Sigmoid colon (tissue), 7 donors: Measurements from ENCODE around the gene DSCAM. TPM values are rescaled to one million over a fixed set of nuclear protein-coding genes. Genes with fewer than 3 reads are reported as not detected.

ENCODE experiments used
- DNase-seq: peaks from one replicate; pipeline ENCODE4 v3.0.0-alpha.2; 2019
- H3K27ac ChIP-seq, 4 donors: fragments of 200-600 bp; sonication (generic); one replicate each; pipeline ENCODE4 v1.5.1; 2016 to 2019; ENCODE audit warnings: mild to moderate bottlenecking in 1 of 4
- H3K27me3 ChIP-seq, 3 donors: fragments of 200-600 bp; sonication (generic); one replicate each; pipeline ENCODE4 v1.5.1; 2019; ENCODE audit warnings: mild to moderate bottlenecking in 1 of 3
- H3K36me3 ChIP-seq, 4 donors: fragments of 200-600 bp; sonication (generic); one replicate each; pipeline ENCODE4 v1.5.1; 2016 to 2019
- H3K4me1 ChIP-seq, 4 donors: fragments of 200-600 bp; sonication (generic); one replicate each; pipeline ENCODE4 v1.5.1; 2017 to 2019
- H3K4me3 ChIP-seq, 4 donors: fragments of 200-600 bp; sonication (generic); one replicate each; pipeline ENCODE4 v1.5.1; 2017 to 2019; ENCODE audit warnings: mild to moderate bottlenecking in 2 of 4, moderate library complexity in 1 of 4
- H3K9me3 ChIP-seq, 4 donors: fragments of 200-600 bp in 3 of 4; sonication (generic) in 3 of 4; one replicate each; pipeline versions ENCODE4 v1.5.1 to v1.6.1; 2013 to 2019
- CTCF ChIP-seq, 4 experiments: fragments of 450-650 bp in 3 of 4; fragments of 200-600 bp in 1 of 4; IDR thresholded peaks; one replicate each; pipeline ENCODE4 v1.5.1; 2016 to 2019; ENCODE audit warnings: antibody characterized with exemption in 4 of 4, mild to moderate bottlenecking in 3 of 4, moderate library complexity in 2 of 4
- EP300 ChIP-seq, 4 donors: sonication (generic); formaldehyde crosslinking; IDR thresholded peaks; one replicate each; pipeline ENCODE4 v1.6.1; 2017; ENCODE audit warnings: antibody characterized with exemption in 4 of 4
- POLR2A ChIP-seq, 2 donors: fragments of 450-650 bp; IDR thresholded peaks; one replicate each; pipeline ENCODE4 v1.6.1; 2016; ENCODE audit warnings: antibody characterized with exemption in 2 of 2, mild to moderate bottlenecking in 2 of 2, moderate library complexity in 2 of 2
- POLR2AphosphoS5 ChIP-seq, 4 donors: sonication (generic); formaldehyde crosslinking; IDR thresholded peaks; one replicate each; pipeline ENCODE4 v1.6.1; 2017; ENCODE audit warnings: antibody characterized with exemption in 4 of 4
- WGBS, 2 donors: extraction: QIAGEN DNeasy Blood & Tissue Kit; methylation state at CpG; one replicate each; pipeline ENCODE4 v1.1.7; 2013; 5-methylcytosine and 5-hydroxymethylcytosine counted together
- intact Hi-C: fragments of 100-400 bp; cut with DNase I; formaldehyde crosslinking; loops from one replicate; pipeline ENCODE4 v1.15.1; 2023
- polyA plus RNA-seq, 3 donors: library from polyadenylated mRNA; stranded (reverse); fragments of 200-250 nt; gene quantifications; one replicate each; pipeline ENCODE4 v1.2.3, GENCODE V29; 2013
- total RNA-seq, 4 donors: library from RNA; depleted of rRNA; stranded (reverse); fragments of >200 nt; gene quantifications; one replicate each; pipeline ENCODE4 v1.1.0, GENCODE V29; 2016
- donor health status: healthy with polysubstance abuse.
- donor health status: Bipolar disorder and iron deficiency.
- donor health status: healthy.

The DSCAM gene
- total and polyA plus RNA-seq, 7 donors, result 0.17 to 0.55 (median 0.33) TPM; not detected in 2

- TF ChIP-seq CTCF (IDR thresholded peaks at IDR 0.05) (no peak), POLR2AphosphoS5 (IDR thresholded peaks at IDR 0.05) (no peak), POLR2A (IDR thresholded peaks at IDR 0.05) (no peak), EP300 (IDR thresholded peaks at IDR 0.05) (no peak)
- Histone ChIP-seq H3K4me1 (no peaks in the 10 kb centered on the region), H3K9me3 (peaks cover 0 to 3% (median 0%) of the 10 kb centered on the region in 4 donors), H3K27me3 (no peaks in the 10 kb centered on the region), H3K36me3 (no peaks in the 10 kb centered on the region), H3K4me3 (no peak overlapping the region), H3K27ac (no peak overlapping the region)
- 52 to 76% methylated on average over 2 of the region's 2 CpGs for WGBS, 2 donors
- intact Hi-C loops, result no loop called here
- DNase-seq, result no peak
Observed at GRCh38 chr21:40546647-40547046, 300.3 kb downstream of the DSCAM start.

GRCh38 chr21:40540216-40540615, 306.7 kb downstream of the DSCAM start:
- DNase-seq, result no peak
- intact Hi-C loops, result no loop called here
- no peaks in the 10 kb centered on the region for H3K36me3 ChIP-seq
- TF ChIP-seq POLR2AphosphoS5 (IDR thresholded peaks at IDR 0.05), result no peak
- TF ChIP-seq EP300 (IDR thresholded peaks at IDR 0.05), result no peak
- no peak for TF ChIP-seq CTCF (IDR thresholded peaks at IDR 0.05)
- no peak for TF ChIP-seq POLR2A (IDR thresholded peaks at IDR 0.05)
- H3K4me3 ChIP-seq, result no peak overlapping the region
- 79 to 86% methylated on average over 6 of the region's 6 CpGs for WGBS, 2 donors
- no peaks in the 10 kb centered on the region for H3K4me1 ChIP-seq
- no peak overlapping the region for H3K27ac ChIP-seq
- peaks cover 0 to 3% (median 0%) of the 10 kb centered on the region in 4 donors for H3K9me3 ChIP-seq
- no peaks in the 10 kb centered on the region for H3K27me3 ChIP-seq

GRCh38 chr21:40534886-40535285, 312.1 kb downstream of the DSCAM start:
- Histone ChIP-seq H3K4me3 (no peak overlapping the region), H3K36me3 (no peaks in the 10 kb centered on the region), H3K9me3 (peaks cover 0 to 2% (median 0%) of the 10 kb centered on the region in 4 donors), H3K4me1 (no peaks in the 10 kb centered on the region), H3K27ac (no peak overlapping the region), H3K27me3 (no peaks in the 10 kb centered on the region)
- TF ChIP-seq EP300 (IDR thresholded peaks at IDR 0.05), result no peak
- no peak for TF ChIP-seq CTCF (IDR thresholded peaks at IDR 0.05)
- no peak for TF ChIP-seq POLR2AphosphoS5 (IDR thresholded peaks at IDR 0.05)
- TF ChIP-seq POLR2A (IDR thresholded peaks at IDR 0.05), result no peak
- no peak for DNase-seq
- intact Hi-C loops, result no loop called here
- WGBS, 2 donors, result 85 to 86% methylated on average over 1 of the region's 1 CpG

- H3K27ac ChIP-seq, result no peak overlapping the region
- no peaks in the 10 kb centered on the region for H3K27me3 ChIP-seq
- WGBS, 2 donors, result 49 to 59% methylated on average over 4 of the region's 4 CpGs
- TF ChIP-seq CTCF (IDR thresholded peaks at IDR 0.05), result no peak
- no peak for TF ChIP-seq EP300 (IDR thresholded peaks at IDR 0.05)
- TF ChIP-seq POLR2A (IDR thresholded peaks at IDR 0.05), result no peak
- no peak for TF ChIP-seq POLR2AphosphoS5 (IDR thresholded peaks at IDR 0.05)
- intact Hi-C loops, result no loop called here
- no peaks in the 10 kb centered on the region for H3K36me3 ChIP-seq
- no peak overlapping the region for H3K4me3 ChIP-seq
- DNase-seq, result no peak
- H3K4me1 ChIP-seq, result no peaks in the 10 kb centered on the region
- peaks cover 0 to 9% (median 0%) of the 10 kb centered on the region in 4 donors for H3K9me3 ChIP-seq
Observed at GRCh38 chr21:40531431-40532110, 315.4 kb downstream of the DSCAM start.

- no peaks in the 10 kb centered on the region for H3K36me3 ChIP-seq
- no peak overlapping the region for H3K27ac ChIP-seq
- no peaks in the 10 kb centered on the region for H3K4me1 ChIP-seq
- TF ChIP-seq CTCF (IDR thresholded peaks at IDR 0.05), result no peak
- TF ChIP-seq POLR2AphosphoS5 (IDR thresholded peaks at IDR 0.05), result no peak
- no peak for TF ChIP-seq EP300 (IDR thresholded peaks at IDR 0.05)
- TF ChIP-seq POLR2A (IDR thresholded peaks at IDR 0.05), result no peak
- H3K27me3 ChIP-seq, result no peaks in the 10 kb centered on the region
- DNase-seq, result no peak
- no peak overlapping the region for H3K4me3 ChIP-seq
- intact Hi-C loops, result no loop called here
- H3K9me3 ChIP-seq, result peaks cover 0 to 9% (median 0%) of the 10 kb centered on the region in 4 donors
- 83 to 87% methylated on average over 10 of the region's 10 CpGs for WGBS, 2 donors
Observed at GRCh38 chr21:40531016-40531415, 315.9 kb downstream of the DSCAM start.
